GM21526 (cell line): Measurements from ENCODE around the gene SLC25A36.

ENCODE experiments used
- ATAC-seq: cut with Tn5 transposase; IDR thresholded peaks from one replicate; pipeline ENCODE4 v1.9.1; 2021; ENCODE audit warnings: moderate library complexity; ENCODE audit not compliant: unreplicated experiment, low FRiP score

The SLC25A36 gene, protein sequence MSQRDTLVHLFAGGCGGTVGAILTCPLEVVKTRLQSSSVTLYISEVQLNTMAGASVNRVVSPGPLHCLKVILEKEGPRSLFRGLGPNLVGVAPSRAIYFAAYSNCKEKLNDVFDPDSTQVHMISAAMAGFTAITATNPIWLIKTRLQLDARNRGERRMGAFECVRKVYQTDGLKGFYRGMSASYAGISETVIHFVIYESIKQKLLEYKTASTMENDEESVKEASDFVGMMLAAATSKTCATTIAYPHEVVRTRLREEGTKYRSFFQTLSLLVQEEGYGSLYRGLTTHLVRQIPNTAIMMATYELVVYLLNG

GRCh38 chr3:140941434-140942220 is at the start of gene SLC25A36:
Gene SLC25A36, plus strand, starts transcription at chr3:140941836. Its CDS starts 219 bp downstream, at chr3:140942055.
- peak; percentile 97 for ATAC-seq

DNA sequence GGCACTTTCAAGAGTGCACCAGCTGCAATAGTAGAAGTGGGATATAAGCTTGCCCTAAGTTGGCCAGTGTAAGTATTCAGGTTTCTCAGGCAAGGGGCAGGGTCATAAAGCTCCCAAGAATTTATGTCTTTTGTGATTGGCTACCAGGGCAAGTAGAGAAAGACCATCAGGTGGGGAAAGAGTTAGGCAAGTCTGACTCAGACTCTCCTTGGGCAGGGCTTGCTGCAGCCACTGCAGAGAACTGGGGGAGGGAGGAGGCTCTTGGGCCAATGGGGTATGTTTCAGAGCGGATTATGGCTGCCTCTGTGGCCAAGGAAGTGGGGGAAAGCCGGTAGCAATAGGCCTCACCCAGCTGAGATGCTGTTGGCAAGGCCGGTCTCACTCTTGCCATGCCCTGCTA is 44.6 kb upstream of the SLC25A36 start:
- ATAC-seq = no peak

GRCh38 chr3:140898340-140899180 is 43.1 kb upstream of the SLC25A36 start:
- peak; percentile 63 for ATAC-seq

- ATAC-seq = no peak
Observed at GRCh38 chr3:140899363-140899762, 42.3 kb upstream of the SLC25A36 start.

GRCh38 chr3:140902791-140903190 is 38.8 kb upstream of the SLC25A36 start:
- no peak for ATAC-seq

DNA sequence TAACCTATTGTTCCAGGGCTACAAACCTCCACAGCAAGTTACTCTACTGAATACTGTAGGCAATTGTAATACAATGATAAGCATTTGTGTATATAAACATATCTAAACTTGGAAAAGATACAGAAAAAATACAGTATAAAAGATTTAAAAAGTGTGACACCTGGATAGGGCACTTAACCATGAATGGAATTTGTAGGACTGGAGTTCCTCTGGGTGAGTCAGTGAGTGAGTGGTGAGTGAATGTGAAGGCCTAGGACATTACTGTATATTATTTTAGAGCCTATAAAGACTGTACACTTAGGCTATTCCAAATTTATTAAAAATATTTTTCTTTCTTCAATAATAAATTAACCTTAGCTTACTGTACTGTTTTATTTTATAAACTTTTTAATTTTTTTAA is 38.4 kb upstream of the SLC25A36 start:
- ATAC-seq = no peak

DNA sequence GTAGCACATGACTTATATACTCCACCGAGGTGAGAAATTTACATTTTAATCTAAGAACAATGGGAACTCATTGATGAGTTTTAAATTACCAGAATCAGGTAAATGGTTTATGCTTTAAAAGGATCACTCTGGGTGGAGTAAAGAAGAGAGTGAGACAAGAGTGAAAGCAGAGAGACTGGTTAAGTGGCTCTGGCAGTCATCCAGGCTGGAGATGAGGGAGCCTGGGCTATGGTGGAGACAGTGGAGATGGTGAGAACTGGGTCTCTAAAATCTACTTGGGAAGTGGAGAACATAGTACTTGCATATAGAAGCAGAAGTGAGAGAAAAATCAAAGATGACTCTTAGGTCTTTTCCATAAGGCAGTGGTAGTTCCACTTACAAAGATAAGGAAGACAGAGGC is 37.1 kb upstream of the SLC25A36 start:
- no peak for ATAC-seq

GRCh38 chr3:140905559-140905958 is 36.1 kb upstream of the SLC25A36 start:
- no peak for ATAC-seq

- no peak for ATAC-seq
Observed at GRCh38 chr3:140906785-140907184, 34.9 kb upstream of the SLC25A36 start.

- ATAC-seq = no peak
Observed at GRCh38 chr3:140910860-140911259, 30.8 kb upstream of the SLC25A36 start.

DNA sequence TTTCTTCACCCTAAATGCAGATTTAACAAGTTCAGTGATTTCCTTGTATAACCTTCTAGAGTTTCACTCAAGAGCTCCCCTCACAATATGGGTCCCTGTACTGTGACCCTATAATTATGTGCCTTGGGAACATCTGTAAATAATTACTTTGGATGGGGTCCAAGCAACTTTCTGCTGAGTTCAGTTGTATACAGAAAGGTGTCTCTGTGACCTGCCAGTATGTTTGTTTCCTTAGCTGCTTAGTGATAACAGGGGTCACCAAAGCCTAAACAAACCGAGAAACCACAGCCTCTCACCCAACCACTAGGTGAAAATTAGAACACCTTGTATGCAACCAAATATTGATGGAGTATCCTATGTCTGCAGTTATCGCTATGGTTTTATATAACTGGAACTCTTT is 29.8 kb upstream of the SLC25A36 start:
- ATAC-seq = no peak

GRCh38 chr3:140913728-140914127 is 27.9 kb upstream of the SLC25A36 start:
- ATAC-seq = no peak

- no peak for ATAC-seq
Observed at GRCh38 chr3:140914384-140914945, 27.2 kb upstream of the SLC25A36 start.

- ATAC-seq = no peak
Observed at GRCh38 chr3:140916603-140917002, 25.0 kb upstream of the SLC25A36 start.

- ATAC-seq = no peak
Observed at GRCh38 chr3:140917772-140918171, 23.9 kb upstream of the SLC25A36 start.

DNA sequence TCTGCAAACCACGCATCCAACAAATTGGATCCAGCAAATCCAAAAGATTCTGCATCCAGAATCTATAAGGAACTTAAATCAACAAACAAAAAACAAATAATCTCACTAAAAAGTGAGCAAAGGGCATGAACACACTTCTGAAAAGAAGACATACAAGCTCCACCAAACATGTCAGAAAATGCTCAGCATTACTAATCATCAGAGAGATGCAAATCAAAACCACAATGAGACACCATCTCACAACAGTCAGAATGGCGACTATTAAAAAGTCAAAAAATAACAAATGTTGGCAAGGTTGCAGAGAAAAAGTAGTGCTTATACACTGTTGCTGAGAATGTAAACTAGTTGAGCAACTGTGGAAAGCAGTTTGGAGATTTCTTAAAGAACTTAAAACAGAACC is 21.6 kb upstream of the SLC25A36 start:
- no peak for ATAC-seq

- no peak for ATAC-seq
Observed at GRCh38 chr3:140922634-140923033, 19.0 kb upstream of the SLC25A36 start.

- no peak for ATAC-seq
Observed at GRCh38 chr3:140924097-140924873, 17.4 kb upstream of the SLC25A36 start.

DNA sequence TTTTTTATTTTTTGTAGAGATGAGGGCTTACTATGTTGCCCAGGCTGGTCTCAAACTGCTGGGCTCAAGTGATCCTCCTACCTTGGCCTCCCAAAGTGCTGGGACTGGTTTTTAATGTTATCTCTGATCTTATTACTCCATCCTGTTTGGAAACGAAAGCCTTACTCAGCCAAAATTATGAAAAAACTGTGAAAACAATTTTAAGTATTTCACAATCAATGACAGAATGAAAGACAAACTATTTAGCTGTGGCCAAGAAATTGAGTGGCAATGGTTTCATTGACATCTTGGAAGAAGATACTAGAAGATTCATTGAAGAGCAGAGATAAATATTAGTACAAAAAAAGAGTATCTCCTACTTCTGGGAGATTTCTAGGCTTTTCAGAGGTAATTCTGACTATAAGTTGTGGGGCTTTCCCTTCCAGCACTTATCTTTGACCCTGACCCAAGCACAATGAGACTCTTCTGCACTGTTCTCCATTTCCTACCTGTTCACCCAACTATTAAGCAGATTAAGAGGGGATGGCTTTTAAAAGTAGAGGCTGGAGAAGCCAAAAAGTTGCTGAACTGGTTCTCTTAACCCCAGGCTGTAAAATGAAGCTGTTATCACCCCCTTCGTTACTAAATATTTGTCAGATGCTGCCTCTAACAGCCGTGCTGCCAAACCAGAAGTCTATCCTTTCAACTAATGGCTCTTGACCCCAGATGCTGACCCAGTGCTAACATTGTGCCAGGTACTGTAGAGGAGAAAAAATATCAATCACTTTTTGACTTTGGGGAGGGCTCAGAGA is 14.2 kb upstream of the SLC25A36 start:
- ATAC-seq = no peak
